Retinal pigment epithelial cell (primary cell): ENCODE data around the gene HIP1.

Experiments
- DNase-seq: peaks from one replicate; pipeline ENCODE4 v3.0.0-alpha.2; 2010; ENCODE audit warnings: low read depth
- H3K4me3 ChIP-seq: 2 replicates; pipeline ENCODE4 v1.5.1; 2011; ENCODE audit warnings: mild to moderate bottlenecking, low read length, control low read depth, moderate library complexity
- TF ChIP-seq, protein P1 (sequence below): conservative IDR thresholded peaks from 2 replicates; pipeline ENCODE4 v1.5.1; 2011; ENCODE audit warnings: low read depth, low read length, control low read depth, inconsistent platforms

Gene HIP1

GRCh38 chr7:75656740-75657139 is 82.0 kb downstream of the HIP1 start:
- TF ChIP-seq, protein P1, sequence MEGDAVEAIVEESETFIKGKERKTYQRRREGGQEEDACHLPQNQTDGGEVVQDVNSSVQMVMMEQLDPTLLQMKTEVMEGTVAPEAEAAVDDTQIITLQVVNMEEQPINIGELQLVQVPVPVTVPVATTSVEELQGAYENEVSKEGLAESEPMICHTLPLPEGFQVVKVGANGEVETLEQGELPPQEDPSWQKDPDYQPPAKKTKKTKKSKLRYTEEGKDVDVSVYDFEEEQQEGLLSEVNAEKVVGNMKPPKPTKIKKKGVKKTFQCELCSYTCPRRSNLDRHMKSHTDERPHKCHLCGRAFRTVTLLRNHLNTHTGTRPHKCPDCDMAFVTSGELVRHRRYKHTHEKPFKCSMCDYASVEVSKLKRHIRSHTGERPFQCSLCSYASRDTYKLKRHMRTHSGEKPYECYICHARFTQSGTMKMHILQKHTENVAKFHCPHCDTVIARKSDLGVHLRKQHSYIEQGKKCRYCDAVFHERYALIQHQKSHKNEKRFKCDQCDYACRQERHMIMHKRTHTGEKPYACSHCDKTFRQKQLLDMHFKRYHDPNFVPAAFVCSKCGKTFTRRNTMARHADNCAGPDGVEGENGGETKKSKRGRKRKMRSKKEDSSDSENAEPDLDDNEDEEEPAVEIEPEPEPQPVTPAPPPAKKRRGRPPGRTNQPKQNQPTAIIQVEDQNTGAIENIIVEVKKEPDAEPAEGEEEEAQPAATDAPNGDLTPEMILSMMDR, result no peak
- DNase-seq, result no peak
- H3K4me3 ChIP-seq, result no peak overlapping the region

GRCh38 chr7:75655536-75655935 is 83.2 kb downstream of the HIP1 start:
- TF ChIP-seq, protein P1, result no peak

DNA sequence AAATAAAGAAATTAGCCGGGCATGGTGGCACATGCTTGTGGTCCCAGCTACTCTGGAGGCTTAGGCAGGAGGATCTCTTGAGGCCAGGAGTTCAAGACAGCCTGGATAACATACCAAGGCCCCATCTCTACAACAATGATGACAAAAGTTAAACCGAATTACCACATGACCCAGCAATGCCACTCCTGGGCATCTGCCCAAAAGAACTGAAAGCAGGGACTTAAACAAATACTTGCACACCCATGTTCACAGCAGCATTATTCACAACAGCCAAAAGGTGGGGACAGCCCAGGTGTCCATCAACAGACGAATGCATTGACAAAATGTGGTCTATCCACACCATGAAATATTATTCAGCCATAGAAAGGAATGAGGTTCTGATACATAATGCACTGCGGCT is 83.9 kb downstream of the HIP1 start:
- TF ChIP-seq, protein P1, result no peak
- no peak overlapping the region for H3K4me3 ChIP-seq
- no peak for DNase-seq

More at GRCh38 chr7:75655536-75655935, 83.2 kb downstream of the HIP1 start:
- H3K4me3 ChIP-seq, result no peak overlapping the region
- no peak for DNase-seq

GRCh38 chr7:75653651-75654050 is 85.1 kb downstream of the HIP1 start:
- H3K4me3 ChIP-seq, result no peak overlapping the region
- no peak for DNase-seq
- TF ChIP-seq, protein P1, result no peak

GRCh38 chr7:75652788-75653187 is 86.0 kb downstream of the HIP1 start:
- TF ChIP-seq, protein P1, result no peak
- H3K4me3 ChIP-seq, result no peak overlapping the region
- DNase-seq, result no peak

- no peak for DNase-seq
- TF ChIP-seq, protein P1, result no peak
- H3K4me3 ChIP-seq, result no peak overlapping the region
These were observed 88.1 kb downstream of the HIP1 start for GRCh38 chr7:75650681-75651080.

GRCh38 chr7:75650062-75650461 is 88.7 kb downstream of the HIP1 start:
- DNase-seq, result no peak
- TF ChIP-seq, protein P1, result no peak
- H3K4me3 ChIP-seq, result no peak overlapping the region
